ENCODE data around the gene ADAMTS13.
"Not testable (repeated sequence)": the region's sequence is repeated elsewhere in the genome, so short reads cannot be mapped to it uniquely, and the experiment has no call there.

DNA sequence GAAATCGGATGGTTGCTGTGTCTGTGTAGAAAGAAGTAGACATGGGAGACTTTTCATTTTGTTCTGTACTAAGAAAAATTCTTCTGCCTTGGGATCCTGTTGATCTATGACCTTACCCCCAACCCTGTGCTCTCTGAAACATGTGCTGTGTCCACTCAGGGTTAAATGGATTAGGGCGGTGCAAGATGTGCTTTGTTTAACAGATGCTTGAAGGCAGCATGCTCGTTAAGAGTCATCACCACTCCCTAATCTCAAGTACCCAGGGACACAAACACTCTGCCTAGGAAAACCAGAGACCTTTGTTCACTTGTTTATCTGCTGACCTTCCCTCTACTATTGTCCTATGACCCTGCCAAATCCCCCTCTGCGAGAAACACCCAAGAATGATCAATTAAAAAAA, 30.7 kb upstream of the ADAMTS13 start:
- TF ChIP-seq, protein P1, sequence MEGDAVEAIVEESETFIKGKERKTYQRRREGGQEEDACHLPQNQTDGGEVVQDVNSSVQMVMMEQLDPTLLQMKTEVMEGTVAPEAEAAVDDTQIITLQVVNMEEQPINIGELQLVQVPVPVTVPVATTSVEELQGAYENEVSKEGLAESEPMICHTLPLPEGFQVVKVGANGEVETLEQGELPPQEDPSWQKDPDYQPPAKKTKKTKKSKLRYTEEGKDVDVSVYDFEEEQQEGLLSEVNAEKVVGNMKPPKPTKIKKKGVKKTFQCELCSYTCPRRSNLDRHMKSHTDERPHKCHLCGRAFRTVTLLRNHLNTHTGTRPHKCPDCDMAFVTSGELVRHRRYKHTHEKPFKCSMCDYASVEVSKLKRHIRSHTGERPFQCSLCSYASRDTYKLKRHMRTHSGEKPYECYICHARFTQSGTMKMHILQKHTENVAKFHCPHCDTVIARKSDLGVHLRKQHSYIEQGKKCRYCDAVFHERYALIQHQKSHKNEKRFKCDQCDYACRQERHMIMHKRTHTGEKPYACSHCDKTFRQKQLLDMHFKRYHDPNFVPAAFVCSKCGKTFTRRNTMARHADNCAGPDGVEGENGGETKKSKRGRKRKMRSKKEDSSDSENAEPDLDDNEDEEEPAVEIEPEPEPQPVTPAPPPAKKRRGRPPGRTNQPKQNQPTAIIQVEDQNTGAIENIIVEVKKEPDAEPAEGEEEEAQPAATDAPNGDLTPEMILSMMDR (IDR thresholded peaks at IDR 0.05) = not testable (repeated sequence)
- TF ChIP-seq ZFX (IDR thresholded peaks at IDR 0.05; ENCODE audit: borderline replicate concordance) = not testable (repeated sequence)

All from 22Rv1 (cell line).